RWPE2 (cell line): ENCODE measurements around the gene ZDHHC3.
A peak's percentile ranks its signal among the peaks of the same experiment; 100 is the strongest.

Experiments
- ATAC-seq: fragments of 200-7000 bp; cut with Tn5 transposase; 3 replicates; pipeline ENCODE4 v1.9.1; 2021; ENCODE audit warnings: low read depth
- DNase-seq: peaks from one replicate; pipeline ENCODE4 v3.0.0-alpha.2; 2020; ENCODE audit warnings: low spot score
- H3K27ac ChIP-seq: fragments of 450-650 bp; 2 replicates; pipeline ENCODE4 v1.5.1; 2017; ENCODE audit warnings: mild to moderate bottlenecking; ENCODE audit not compliant: poor library complexity, severe bottlenecking
- H3K27me3 ChIP-seq: fragments of 250-450 bp; sonication (Bioruptor Pico); 2 replicates; pipeline ENCODE4 v1.5.1; 2021; ENCODE audit warnings: mild to moderate bottlenecking, moderate library complexity; ENCODE audit not compliant: insufficient read depth, poor library complexity, severe bottlenecking
- H3K36me3 ChIP-seq: fragments of 250-450 bp; sonication (Bioruptor Pico); 2 replicates; pipeline ENCODE4 v1.5.1; 2020; ENCODE audit warnings: low read depth, mild to moderate bottlenecking, moderate library complexity
- H3K4me1 ChIP-seq: fragments of 250-450 bp; sonication (Bioruptor Pico); 2 replicates; pipeline ENCODE4 v1.5.1; 2021; ENCODE audit warnings: mild to moderate bottlenecking, moderate library complexity; ENCODE audit not compliant: insufficient read depth, poor library complexity, severe bottlenecking
- H3K4me3 ChIP-seq: fragments of 250-450 bp; sonication (Bioruptor Pico); 2 replicates; pipeline ENCODE4 v1.5.1; 2021; ENCODE audit warnings: mild to moderate bottlenecking, moderate library complexity; ENCODE audit not compliant: severe bottlenecking
- H3K9me3 ChIP-seq: fragments of 250-450 bp; sonication (Bioruptor Pico); 2 replicates; pipeline ENCODE4 v1.5.1; 2021; ENCODE audit warnings: mild to moderate bottlenecking, moderate library complexity; ENCODE audit not compliant: severe bottlenecking
- TF ChIP-seq, protein P1 (sequence below): fragments of 450-650 bp; IDR thresholded peaks from one replicate; pipeline ENCODE4 v1.5.1; 2017; ENCODE audit warnings: mild to moderate bottlenecking, moderate library complexity; ENCODE audit not compliant: poor library complexity, severe bottlenecking

Gene ZDHHC3

DNA sequence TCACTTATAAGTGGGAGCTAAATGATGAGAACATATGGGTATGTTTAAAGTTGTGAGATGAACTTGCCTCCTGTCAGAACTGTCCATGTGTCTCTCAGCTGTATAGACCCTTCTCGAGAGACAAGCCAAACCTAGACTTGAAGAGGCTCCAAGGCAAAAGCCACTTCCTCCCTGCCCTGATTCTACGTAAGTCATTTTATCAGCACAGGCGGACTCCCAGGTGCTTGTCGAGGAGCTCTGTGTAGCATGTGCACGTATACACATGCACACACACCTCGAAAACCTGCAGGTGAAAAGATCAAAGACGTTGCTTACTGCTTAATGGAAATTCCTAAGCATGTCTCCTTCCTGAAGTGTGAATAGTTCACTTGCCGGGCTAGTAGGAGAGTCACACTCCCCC lies 44.6 kb upstream of the ZDHHC3 start:
- no peak overlapping the region for H3K4me3 ChIP-seq
- no peak overlapping the region for H3K27ac ChIP-seq
- H3K9me3 ChIP-seq: no peaks in the 10 kb centered on the region
- TF ChIP-seq, protein P1, sequence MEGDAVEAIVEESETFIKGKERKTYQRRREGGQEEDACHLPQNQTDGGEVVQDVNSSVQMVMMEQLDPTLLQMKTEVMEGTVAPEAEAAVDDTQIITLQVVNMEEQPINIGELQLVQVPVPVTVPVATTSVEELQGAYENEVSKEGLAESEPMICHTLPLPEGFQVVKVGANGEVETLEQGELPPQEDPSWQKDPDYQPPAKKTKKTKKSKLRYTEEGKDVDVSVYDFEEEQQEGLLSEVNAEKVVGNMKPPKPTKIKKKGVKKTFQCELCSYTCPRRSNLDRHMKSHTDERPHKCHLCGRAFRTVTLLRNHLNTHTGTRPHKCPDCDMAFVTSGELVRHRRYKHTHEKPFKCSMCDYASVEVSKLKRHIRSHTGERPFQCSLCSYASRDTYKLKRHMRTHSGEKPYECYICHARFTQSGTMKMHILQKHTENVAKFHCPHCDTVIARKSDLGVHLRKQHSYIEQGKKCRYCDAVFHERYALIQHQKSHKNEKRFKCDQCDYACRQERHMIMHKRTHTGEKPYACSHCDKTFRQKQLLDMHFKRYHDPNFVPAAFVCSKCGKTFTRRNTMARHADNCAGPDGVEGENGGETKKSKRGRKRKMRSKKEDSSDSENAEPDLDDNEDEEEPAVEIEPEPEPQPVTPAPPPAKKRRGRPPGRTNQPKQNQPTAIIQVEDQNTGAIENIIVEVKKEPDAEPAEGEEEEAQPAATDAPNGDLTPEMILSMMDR: no peak
- H3K36me3 ChIP-seq: no peaks in the 10 kb centered on the region
- no peaks in the 10 kb centered on the region for H3K4me1 ChIP-seq
- no peak for ATAC-seq
- no peaks in the 10 kb centered on the region for H3K27me3 ChIP-seq
- no peak for DNase-seq

DNA sequence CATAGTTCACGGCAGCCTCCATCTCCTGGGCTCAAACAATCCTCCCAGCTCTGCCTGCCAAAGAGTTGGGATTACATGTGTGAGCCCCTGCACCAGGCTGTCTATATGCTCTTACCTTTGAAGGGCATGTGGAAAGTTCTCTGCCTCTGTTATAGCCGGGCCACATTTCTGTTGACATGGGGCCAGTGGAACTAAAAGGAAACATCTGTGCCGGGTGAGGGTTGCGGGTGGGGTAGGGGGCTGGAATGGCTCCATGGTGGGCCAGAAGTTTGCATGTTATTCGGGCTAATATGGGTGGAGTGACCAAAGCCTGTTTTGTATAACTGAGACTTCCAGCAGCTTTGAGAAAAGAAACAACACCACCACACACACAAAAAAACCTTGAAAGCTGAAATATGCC lies 41.8 kb upstream of the ZDHHC3 start:
- Histone ChIP-seq H3K4me3 (no peak overlapping the region), H3K27ac (no peak overlapping the region), H3K9me3 (no peaks in the 10 kb centered on the region), H3K36me3 (peaks cover 8% of the 10 kb centered on the region), H3K4me1 (no peaks in the 10 kb centered on the region), H3K27me3 (no peaks in the 10 kb centered on the region)
- ATAC-seq: no peak
- TF ChIP-seq, protein P1: no peak
- DNase-seq: no peak

DNA sequence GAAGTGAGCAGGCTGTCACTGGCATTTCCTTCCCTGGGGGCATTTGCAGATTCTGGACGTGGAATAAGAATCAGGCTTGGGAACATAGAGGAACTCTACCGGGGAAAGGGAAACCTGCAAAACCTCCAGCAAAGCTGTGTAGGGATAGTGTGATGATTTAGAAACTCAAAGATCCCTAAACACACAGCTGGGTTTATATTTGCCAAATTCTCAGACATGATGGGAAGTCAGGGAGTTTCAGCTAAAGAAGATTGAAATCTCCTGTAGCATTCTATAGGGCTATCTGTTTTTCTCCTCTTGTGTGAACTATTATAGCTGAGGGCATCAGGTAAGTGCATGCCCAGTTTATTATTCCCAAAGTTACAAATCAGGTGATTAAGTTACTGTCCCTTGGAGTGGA lies 40.9 kb upstream of the ZDHHC3 start:
- Histone ChIP-seq H3K27ac (no peak overlapping the region), H3K9me3 (no peaks in the 10 kb centered on the region), H3K27me3 (no peaks in the 10 kb centered on the region), H3K36me3 (peaks cover 17% of the 10 kb centered on the region), H3K4me3 (no peak overlapping the region), H3K4me1 (no peaks in the 10 kb centered on the region)
- ATAC-seq (no peak), DNase-seq (no peak)
- TF ChIP-seq, protein P1: no peak

DNA sequence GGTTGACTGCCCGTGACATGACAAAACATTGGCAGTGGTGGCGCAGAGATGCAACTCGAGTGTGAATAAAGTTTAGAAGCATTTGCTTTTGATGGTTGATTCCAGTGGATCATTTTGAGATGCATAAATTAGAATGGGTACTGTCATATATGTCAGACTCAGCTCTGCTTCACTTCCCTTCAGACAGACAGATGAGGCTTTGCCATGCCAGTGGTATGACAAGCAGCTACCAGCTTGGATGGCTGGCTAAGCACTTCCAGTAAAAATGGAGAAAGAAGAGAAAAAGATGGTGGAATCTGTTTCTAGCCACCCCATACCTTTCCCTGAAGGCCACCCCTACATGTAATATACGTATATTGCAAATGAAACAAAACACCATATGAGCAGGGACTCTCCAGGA lies 36.6 kb upstream of the ZDHHC3 start:
- no peak for DNase-seq
- TF ChIP-seq, protein P1: no peak

DNA sequence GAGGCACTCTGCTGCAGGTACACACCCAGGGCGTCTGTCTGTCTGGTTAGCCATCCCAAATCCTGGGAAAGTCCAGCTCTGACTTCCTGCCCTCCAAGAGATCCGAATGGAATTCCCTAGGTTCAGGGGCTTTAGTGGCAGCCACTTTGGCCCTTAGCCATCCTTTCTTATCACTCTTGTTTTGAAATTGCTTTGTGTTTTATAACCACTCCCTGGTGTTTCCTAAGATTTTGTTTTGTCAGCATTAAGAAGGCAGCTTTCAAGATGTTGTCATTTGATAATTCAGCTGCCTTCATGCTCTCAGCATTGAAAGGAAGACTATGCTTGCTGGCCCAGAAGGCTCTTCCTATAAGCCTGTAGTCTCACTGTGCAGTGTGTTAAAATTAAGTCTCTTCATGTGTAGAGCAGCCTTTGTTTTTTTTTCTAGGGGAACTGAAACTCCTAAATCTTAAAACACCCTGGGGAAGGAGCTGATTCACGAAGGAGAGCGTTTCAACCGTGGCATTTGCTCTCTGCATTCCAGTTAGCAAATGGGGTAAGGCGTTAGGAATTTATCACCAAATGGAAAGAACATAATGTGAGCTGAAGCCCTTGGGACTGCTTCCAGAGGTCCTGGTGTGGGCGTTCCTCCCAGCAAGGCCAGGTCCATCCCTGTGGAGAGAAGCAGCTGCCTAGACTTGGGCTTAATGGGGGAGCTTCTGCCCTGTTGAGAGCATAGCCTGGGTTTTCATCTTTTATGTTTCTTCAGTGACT lies 36.0 kb upstream of the ZDHHC3 start:
- H3K27ac ChIP-seq: peak overlapping the region; percentile 42
- H3K4me3 ChIP-seq: no peak overlapping the region
- TF ChIP-seq, protein P1: no peak
- no peaks in the 10 kb centered on the region for H3K4me1 ChIP-seq
- ATAC-seq: no peak
- H3K27me3 ChIP-seq: no peaks in the 10 kb centered on the region
- no peak for DNase-seq
- H3K36me3 ChIP-seq: peaks cover 51% of the 10 kb centered on the region
- H3K9me3 ChIP-seq: no peaks in the 10 kb centered on the region

More for the DNA sequence above, 36.6 kb upstream of the ZDHHC3 start:
- no peaks in the 10 kb centered on the region for H3K9me3 ChIP-seq
- H3K27me3 ChIP-seq: no peaks in the 10 kb centered on the region
- no peak overlapping the region for H3K4me3 ChIP-seq
- no peaks in the 10 kb centered on the region for H3K4me1 ChIP-seq
- ATAC-seq: no peak
- peak overlapping the region; percentile 42 for H3K27ac ChIP-seq
- H3K36me3 ChIP-seq: peaks cover 45% of the 10 kb centered on the region
